Measurements from ENCODE around the gene TTI1. TPM values are rescaled to one million over a fixed set of nuclear protein-coding genes. Genes with fewer than 3 reads are reported as not detected.

TTI1 gene
- total RNA-seq, 6 experiments from 2014 or later, result 11.8 to 17.9 (median 14.1) TPM

DNA sequence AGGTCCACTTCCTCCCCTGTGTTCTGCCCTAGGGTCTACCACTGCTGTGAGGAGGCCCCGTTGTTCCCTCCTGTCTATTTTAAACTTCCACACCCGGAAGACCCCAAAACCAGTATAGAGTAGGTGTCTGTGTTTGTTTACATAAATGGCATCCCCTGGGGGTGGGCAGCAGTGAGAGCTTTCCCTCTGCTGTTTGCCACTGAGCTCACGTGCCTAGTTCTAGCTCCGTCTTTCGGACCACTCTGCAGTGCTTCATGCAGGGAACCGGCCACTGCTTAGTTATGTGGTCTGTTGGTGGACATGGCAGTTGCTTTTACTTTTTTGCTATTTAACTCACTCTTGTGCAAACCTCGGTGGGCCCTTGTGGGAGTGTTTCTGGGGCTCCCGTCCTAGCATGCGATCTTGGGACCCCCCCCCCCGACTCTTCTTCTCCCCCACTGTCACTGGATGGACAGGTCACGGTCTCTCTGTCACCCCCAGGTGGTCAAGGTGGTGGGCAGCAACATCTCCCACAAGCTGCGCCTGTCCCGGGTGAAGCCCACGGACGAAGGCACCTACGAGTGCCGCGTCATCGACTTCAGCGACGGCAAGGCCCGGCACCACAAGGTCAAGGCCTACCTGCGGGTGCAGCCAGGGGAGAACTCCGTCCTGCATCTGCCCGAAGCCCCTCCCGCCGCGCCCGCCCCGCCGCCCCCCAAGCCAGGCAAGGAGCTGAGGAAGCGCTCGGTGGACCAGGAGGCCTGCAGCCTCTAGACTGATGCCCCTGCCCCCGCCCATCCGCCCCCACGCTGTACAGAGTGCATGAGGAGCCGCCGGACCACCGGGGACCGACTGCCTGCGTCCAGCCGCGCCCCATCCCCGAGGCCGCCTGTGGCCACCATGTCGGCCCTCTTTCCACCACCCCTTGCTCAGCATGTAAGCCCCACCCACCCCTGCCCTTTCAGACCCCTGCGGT is 89.5 kb downstream of the TTI1 start:
- no peak for DNase-seq
- Mint-ChIP-seq H3K9me3 (peaks cover 9% of the 10 kb centered on the region), H3K27ac (no peak overlapping the region), H3K4me1 (ENCODE audit: low read depth) (no peaks in the 10 kb centered on the region), H3K27me3 (ENCODE audit: insufficient read depth) (peaks cover 42% of the 10 kb centered on the region), H3K36me3 (ENCODE audit: low read depth) (peaks cover 7% of the 10 kb centered on the region; the same call in 1 of the 2 replicates), H3K4me3 (no peak overlapping the region)
- TF ChIP-seq, protein P1, sequence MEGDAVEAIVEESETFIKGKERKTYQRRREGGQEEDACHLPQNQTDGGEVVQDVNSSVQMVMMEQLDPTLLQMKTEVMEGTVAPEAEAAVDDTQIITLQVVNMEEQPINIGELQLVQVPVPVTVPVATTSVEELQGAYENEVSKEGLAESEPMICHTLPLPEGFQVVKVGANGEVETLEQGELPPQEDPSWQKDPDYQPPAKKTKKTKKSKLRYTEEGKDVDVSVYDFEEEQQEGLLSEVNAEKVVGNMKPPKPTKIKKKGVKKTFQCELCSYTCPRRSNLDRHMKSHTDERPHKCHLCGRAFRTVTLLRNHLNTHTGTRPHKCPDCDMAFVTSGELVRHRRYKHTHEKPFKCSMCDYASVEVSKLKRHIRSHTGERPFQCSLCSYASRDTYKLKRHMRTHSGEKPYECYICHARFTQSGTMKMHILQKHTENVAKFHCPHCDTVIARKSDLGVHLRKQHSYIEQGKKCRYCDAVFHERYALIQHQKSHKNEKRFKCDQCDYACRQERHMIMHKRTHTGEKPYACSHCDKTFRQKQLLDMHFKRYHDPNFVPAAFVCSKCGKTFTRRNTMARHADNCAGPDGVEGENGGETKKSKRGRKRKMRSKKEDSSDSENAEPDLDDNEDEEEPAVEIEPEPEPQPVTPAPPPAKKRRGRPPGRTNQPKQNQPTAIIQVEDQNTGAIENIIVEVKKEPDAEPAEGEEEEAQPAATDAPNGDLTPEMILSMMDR (IDR thresholded peaks at IDR 0.05), result no peak

DNA sequence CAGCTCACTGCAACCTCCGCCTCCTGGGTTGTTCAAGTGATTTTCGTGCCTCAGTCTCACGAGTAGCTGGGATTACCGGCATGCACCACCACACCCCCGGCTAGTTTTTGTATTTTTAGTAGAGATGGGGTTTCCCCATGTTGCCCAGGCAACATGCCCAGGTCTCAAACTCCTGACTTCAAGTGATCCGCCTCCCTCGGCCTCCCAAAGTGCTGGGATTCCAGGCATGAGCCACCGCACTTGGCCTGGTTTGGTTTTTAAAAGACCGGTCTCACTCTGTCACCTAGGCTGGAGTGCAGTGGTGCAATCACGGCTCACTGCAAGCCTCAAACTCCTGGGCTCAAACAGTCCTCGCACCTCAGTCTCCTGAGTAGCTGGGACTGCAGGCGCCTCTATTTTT is 90.2 kb downstream of the TTI1 start:
- Mint-ChIP-seq H3K4me3 (no peak overlapping the region), H3K36me3 (ENCODE audit: low read depth) (peaks cover 5% of the 10 kb centered on the region; the same call in 1 of the 2 replicates), H3K9me3 (peaks cover 7% of the 10 kb centered on the region), H3K27ac (no peak overlapping the region), H3K27me3 (ENCODE audit: insufficient read depth) (peaks cover 38% of the 10 kb centered on the region), H3K4me1 (ENCODE audit: low read depth) (no peaks in the 10 kb centered on the region)
- no peak for DNase-seq
- TF ChIP-seq, protein P1 (IDR thresholded peaks at IDR 0.05), result no peak

- no peaks in the 10 kb centered on the region for H3K4me1 Mint-ChIP-seq (ENCODE audit: low read depth)
- no peak overlapping the region for H3K4me3 Mint-ChIP-seq
- no peaks in the 10 kb centered on the region for H3K9me3 Mint-ChIP-seq
- DNase-seq, result no peak
- H3K27me3 Mint-ChIP-seq (ENCODE audit: insufficient read depth), result peaks cover 35% of the 10 kb centered on the region
- H3K36me3 Mint-ChIP-seq (ENCODE audit: low read depth), result no peaks in the 10 kb centered on the region
- TF ChIP-seq, protein P1 (IDR thresholded peaks at IDR 0.05), result no peak
- no peak overlapping the region for H3K27ac Mint-ChIP-seq
Observed at GRCh38 chr20:37941992-37942391, 91.3 kb downstream of the TTI1 start.

DNA sequence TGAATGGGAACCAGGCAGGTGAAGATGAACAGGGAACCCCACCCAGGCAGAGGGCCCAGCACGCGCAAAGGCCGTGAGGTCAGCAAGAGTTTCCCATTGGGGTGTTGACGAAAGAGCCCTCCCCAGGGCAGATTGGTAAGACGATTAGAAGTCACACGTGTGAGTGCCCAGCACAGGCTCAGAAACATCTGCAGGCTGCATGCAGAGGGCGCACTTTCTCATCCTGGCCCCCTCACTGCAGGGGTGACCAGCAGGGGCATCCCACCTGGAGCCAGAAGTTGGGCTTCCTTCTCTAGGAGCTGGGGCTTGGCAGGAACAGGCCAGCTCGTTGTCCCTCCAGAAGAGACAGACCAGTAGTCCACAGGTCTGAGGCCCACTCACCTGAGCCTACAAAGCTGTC is 91.9 kb downstream of the TTI1 start:
- Mint-ChIP-seq H3K4me1 (ENCODE audit: low read depth) (no peaks in the 10 kb centered on the region), H3K4me3 (no peak overlapping the region), H3K36me3 (ENCODE audit: low read depth) (no peaks in the 10 kb centered on the region), H3K9me3 (no peaks in the 10 kb centered on the region), H3K27ac (no peak overlapping the region), H3K27me3 (ENCODE audit: insufficient read depth) (peaks cover 41% of the 10 kb centered on the region)
- no peak for DNase-seq
- TF ChIP-seq, protein P1 (IDR thresholded peaks at IDR 0.05), result peak; percentile 47; the same call in 1 of the 2 replicates

DNA sequence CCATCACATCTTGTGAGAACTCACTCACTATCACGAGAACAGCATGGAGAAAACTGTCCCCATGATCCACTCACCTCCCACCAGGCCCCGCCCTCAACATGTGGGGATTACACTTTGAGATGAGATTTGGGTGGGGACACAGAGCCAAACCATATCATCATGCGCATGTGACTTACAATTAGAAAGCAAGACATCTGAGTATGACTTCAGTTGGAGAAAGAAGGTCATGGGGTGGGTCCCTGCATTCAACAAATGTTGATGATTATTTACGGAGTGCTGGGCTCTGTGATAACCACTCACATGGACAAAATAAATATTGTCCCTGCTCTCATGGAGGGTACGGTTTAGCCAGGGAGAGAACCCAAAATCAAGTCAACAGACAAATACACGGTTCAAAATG is 92.4 kb downstream of the TTI1 start:
- TF ChIP-seq, protein P1 (IDR thresholded peaks at IDR 0.05), result no peak
- Mint-ChIP-seq H3K4me3 (no peak overlapping the region), H3K36me3 (ENCODE audit: low read depth) (no peaks in the 10 kb centered on the region), H3K9me3 (no peaks in the 10 kb centered on the region), H3K27me3 (ENCODE audit: insufficient read depth) (peaks cover 43% of the 10 kb centered on the region), H3K4me1 (ENCODE audit: low read depth) (no peaks in the 10 kb centered on the region), H3K27ac (no peak overlapping the region)
- DNase-seq, result no peak
